GM21619 (cell line): ENCODE data around the gene ATP5PD.
"Not testable (repeated sequence)": the region's sequence is repeated elsewhere in the genome, so short reads cannot be mapped to it uniquely, and the experiment has no call there.

ENCODE experiments used
- ATAC-seq: cut with Tn5 transposase; IDR thresholded peaks from one replicate; pipeline ENCODE4 v1.9.1; 2021; ENCODE audit not compliant: unreplicated experiment

The ATP5PD gene

GRCh38 chr17:75025398-75025734, 21.4 kb downstream of the ATP5PD start:
- ATAC-seq, result not testable (repeated sequence)

DNA sequence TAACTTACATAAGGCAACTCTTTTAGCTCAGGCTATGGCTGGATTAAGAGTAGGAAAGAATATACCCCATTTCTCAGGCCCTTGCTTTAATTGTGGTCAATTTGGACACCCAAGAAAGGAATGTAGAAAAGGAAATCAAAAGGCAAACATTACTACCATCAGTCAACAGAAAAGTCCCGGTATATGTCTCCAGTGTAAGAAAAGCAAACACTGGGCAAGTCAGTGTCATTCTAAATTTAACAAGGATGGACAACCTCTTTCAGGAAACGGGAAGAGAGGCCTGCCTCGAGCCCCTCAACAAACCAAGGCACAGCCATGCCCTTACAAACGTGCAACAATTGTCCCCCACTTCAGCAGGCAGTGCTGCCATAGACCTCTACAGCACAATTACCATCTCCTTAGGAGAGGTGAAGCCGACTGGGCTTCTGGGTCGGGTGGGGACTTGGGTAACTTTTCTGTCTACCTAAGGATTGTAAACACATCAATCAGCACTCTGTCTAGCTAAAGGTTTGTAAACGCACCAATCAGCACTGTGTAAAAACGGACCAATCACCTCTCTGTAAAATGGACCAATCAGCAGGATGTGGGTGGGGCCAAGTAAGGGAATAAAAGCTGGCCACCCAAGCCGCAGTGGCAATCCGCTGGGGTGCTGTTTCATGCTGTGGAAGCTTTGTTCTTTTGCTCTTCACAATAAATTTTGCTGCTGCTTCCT, 21.9 kb downstream of the ATP5PD start:
- ATAC-seq, result no peak

- ATAC-seq, result no peak
These were observed 26.2 kb downstream of the ATP5PD start for GRCh38 chr17:75020331-75021110.

- no peak for ATAC-seq
These were observed 27.1 kb downstream of the ATP5PD start for GRCh38 chr17:75019710-75020109.

DNA sequence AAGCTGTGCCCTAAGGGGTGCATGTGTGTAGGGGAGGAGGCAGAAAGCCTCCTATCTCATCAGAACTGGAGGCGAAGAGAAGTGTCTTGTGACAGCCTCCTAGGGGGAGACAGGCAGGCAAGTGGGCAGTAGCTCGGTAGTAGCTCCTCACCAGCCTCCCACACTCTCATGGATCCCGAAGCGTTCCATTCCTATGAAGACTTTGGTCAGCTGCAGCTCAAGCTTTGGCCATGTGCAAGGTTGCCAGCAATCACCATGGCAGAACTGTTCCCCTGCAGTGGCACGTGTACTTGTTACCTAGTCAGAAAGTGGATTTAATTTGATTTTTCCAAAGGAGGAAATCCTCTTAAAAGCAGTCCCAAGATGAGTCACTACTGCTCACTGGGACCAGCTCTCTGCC, 27.6 kb downstream of the ATP5PD start:
- no peak for ATAC-seq

DNA sequence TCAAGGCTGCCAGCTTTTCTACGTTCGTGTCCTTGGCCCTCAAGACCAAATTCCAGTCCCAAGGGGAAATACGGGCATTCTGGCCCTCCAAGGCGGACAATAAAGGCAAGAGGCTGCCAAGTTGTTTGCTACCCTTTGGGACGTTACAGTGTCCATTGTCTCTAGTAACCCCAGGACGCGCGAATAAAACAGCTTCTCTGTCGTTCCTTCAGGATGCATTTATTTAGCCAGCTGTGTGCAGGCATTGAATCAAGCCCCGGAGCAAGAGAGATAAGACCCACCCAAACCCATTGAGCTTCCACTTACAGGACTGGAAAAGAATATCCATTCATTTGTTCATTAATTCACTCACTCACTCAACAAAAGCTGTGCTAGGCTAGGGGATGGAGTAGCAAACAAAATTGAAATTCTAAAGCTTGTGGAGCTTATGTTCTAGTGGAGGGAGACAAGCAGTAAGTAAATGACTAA, 33.6 kb downstream of the ATP5PD start:
- ATAC-seq, result no peak

- ATAC-seq, result peak; percentile 88
These were observed 34.2 kb downstream of the ATP5PD start, which contains the start of gene MRPL58 for GRCh38 chr17:75012346-75013091. Gene MRPL58 (plus strand): TSS chr17:75012670. CDS start chr17:75012687, 17 bp downstream.

DNA sequence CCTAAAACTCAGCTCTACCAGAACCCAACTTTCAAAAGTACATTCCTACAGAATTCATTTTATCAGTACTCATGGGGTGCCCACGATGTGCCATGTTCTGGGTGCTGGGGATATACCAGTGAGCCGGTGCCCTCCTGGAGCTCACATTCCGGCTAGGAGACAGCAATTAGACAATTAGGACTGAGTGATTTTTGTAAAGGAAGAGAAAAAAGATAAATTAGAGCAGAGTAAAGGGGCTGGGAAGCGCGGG, 34.7 kb downstream of the ATP5PD start:
- ATAC-seq, result no peak

DNA sequence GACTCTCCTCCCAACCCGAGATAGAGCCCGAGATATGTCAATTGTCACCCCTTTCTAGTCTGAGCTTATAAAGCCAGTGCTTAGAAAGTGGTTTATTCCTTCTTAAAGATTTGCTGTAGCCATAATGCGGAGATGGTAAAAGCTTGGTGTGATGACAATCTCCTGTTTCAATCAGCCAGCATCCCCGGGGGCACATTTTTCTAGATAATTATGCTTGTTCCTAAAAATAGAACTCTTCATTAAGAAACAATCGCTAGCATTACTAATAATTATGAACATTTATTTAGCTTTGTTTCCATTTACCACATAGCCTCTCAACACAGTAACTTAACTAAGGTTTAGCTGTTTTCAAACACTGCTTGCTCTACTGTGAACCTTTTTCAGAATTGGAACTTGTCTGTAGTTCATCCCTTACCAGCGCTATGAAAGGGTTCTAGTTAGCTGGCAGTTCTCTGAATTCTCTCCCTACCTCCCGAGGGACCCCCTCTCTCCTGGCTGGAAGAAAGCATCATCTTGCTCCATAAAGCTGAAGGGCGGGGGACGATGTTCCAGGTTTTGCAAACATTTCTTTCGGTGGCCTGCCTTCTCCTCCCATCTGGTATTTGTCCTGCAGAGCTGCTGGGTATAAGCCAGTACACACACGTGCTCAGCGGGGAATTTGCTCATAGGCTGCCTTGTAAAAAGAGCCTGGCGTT, 35.2 kb downstream of the ATP5PD start:
- ATAC-seq, result no peak

GRCh38 chr17:75010683-75011400, 35.9 kb downstream of the ATP5PD start:
- ATAC-seq, result no peak

- ATAC-seq, result no peak
These were observed 37.5 kb downstream of the ATP5PD start for GRCh38 chr17:75009139-75009724.

GRCh38 chr17:75008373-75008772, 38.4 kb downstream of the ATP5PD start:
- ATAC-seq, result no peak

DNA sequence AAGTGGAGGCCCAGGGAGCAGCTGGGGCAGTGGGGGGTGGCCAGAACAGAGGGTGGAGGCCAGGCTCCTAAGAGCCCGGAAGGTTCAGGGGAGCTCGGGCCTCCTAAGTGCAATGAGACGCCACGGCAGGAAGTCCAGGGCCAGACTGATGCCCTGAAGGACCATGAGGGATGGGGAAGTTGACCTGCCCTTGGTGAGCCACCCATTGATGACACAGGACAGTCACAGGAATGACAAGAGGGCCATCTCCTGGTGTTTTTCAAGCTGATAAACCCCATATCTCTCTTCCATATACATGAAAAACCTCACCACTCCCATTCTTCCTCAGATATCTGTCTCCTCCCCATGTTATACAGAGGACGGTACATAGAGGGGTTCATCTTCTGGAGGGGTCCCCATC, 40.1 kb downstream of the ATP5PD start:
- no peak for ATAC-seq

DNA sequence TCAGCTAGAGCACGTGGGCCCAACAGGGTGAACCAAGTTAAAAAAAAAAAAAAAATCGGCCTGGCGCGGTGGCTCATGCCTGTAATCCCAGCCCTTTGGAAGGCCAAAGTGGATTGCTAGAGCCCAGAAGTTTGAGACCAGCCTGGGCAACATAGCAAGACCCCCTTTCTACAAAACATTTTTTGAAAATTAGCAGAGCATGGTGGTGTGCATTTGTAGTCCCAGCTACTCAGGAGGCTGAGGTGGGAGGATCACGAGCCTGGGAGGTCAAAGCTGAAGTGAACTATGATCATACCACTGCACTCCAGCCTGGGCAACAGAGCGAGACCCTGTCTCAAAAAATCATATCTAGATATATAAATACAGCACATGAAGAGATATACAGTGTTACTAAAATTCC, 40.7 kb downstream of the ATP5PD start:
- ATAC-seq, result not testable (repeated sequence)

- no peak for ATAC-seq
These were observed 41.5 kb downstream of the ATP5PD start for GRCh38 chr17:75005291-75005690.

- ATAC-seq, result no peak
These were observed 42.4 kb downstream of the ATP5PD start for GRCh38 chr17:75004371-75004770.

DNA sequence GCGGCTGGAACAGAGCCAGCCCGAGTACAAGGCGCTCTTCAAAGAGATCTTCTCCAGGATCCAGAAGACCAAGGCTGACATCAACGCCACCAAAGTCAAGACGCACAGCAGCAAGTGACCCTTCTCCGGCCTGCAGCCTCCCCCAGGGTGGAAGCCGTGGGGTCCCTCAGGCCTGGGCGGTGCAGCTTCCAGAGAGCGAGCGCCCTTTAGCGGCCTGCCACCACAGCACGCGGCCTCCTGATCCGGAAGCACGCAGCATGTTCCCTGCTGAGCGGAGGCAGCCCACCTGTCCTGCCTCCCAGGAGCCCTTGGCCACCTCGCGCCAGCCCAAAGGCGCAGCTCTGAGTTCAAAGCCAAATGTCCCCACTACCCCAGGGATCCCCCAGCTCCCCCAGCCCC, 42.8 kb downstream of the ATP5PD start:
- ATAC-seq, result no peak

GRCh38 chr17:75003070-75003956, 43.5 kb downstream of the ATP5PD start:
- no peak for ATAC-seq
